GM18873 (cell line): Measurements from ENCODE around the gene CFAP61.
"Not testable (repeated sequence)": the region's sequence is repeated elsewhere in the genome, so short reads cannot be mapped to it uniquely, and the experiment has no call there.

Experiments used
- ATAC-seq: cut with Tn5 transposase; IDR thresholded peaks from one replicate; pipeline ENCODE4 v1.9.1; 2021; ENCODE audit warnings: mild to moderate bottlenecking, moderate library complexity, moderate number of reproducible peaks; ENCODE audit not compliant: unreplicated experiment, low FRiP score

Gene CFAP61

GRCh38 chr20:20226554-20226953 lies 174.2 kb downstream of the CFAP61 start:
- no peak for ATAC-seq

- ATAC-seq = no peak
Observed at GRCh38 chr20:20227013-20227571, 174.8 kb downstream of the CFAP61 start.

- ATAC-seq = no peak
Observed at GRCh38 chr20:20228351-20228750, 176.0 kb downstream of the CFAP61 start.

GRCh38 chr20:20229595-20229994 lies 177.3 kb downstream of the CFAP61 start:
- no peak for ATAC-seq

- no peak for ATAC-seq
Observed at GRCh38 chr20:20230741-20231140, 178.4 kb downstream of the CFAP61 start.

- no peak for ATAC-seq
Observed at GRCh38 chr20:20231528-20232298, 179.4 kb downstream of the CFAP61 start.

- no peak for ATAC-seq
Observed at GRCh38 chr20:20233041-20233514, 180.7 kb downstream of the CFAP61 start.

GRCh38 chr20:20235681-20236080 lies 183.3 kb downstream of the CFAP61 start:
- no peak for ATAC-seq

GRCh38 chr20:20237093-20237959 lies 185.0 kb downstream of the CFAP61 start:
- no peak for ATAC-seq

GRCh38 chr20:20241976-20242375 lies 189.6 kb downstream of the CFAP61 start:
- no peak for ATAC-seq

GRCh38 chr20:20244384-20244783 lies 192.1 kb downstream of the CFAP61 start:
- not testable (repeated sequence) for ATAC-seq

GRCh38 chr20:20246996-20247633 lies 194.8 kb downstream of the CFAP61 start:
- ATAC-seq = no peak

GRCh38 chr20:20248620-20249200 lies 196.4 kb downstream of the CFAP61 start:
- ATAC-seq = no peak

- ATAC-seq = no peak
Observed at GRCh38 chr20:20251317-20251716, 199.0 kb downstream of the CFAP61 start.

GRCh38 chr20:20251836-20252235 lies 199.5 kb downstream of the CFAP61 start:
- ATAC-seq = no peak

GRCh38 chr20:20253039-20253743 lies 200.9 kb downstream of the CFAP61 start:
- no peak for ATAC-seq

- no peak for ATAC-seq
Observed at GRCh38 chr20:20253744-20254330, 201.5 kb downstream of the CFAP61 start.

- ATAC-seq = no peak
Observed at GRCh38 chr20:20255099-20255498, 202.8 kb downstream of the CFAP61 start.

GRCh38 chr20:20259533-20259932 lies 207.2 kb downstream of the CFAP61 start:
- no peak for ATAC-seq
